BLaER1 (cell line): ENCODE data around the gene HS2ST1.

Experiments used
- H3K27ac ChIP-seq: shearing (Covaris generic); formaldehyde crosslinking; 2 replicates; pipeline ENCODE4 v1.8.1; 2022
- H3K27me3 ChIP-seq: shearing (Covaris generic); formaldehyde crosslinking; 2 replicates; pipeline ENCODE4 v1.8.1; 2022
- H3K36me3 ChIP-seq: shearing (Covaris generic); formaldehyde crosslinking; 2 replicates; pipeline ENCODE4 v1.8.1; 2022
- H3K4me1 ChIP-seq: shearing (Covaris generic); formaldehyde crosslinking; 2 replicates; pipeline ENCODE4 v1.8.1; 2022
- H3K4me2 ChIP-seq: shearing (Covaris generic); formaldehyde crosslinking; 2 replicates; pipeline ENCODE4 v1.8.1; 2022
- H3K4me3 ChIP-seq: shearing (Covaris generic); formaldehyde crosslinking; 2 replicates; pipeline ENCODE4 v1.8.1; 2022
- H3K9ac ChIP-seq: shearing (Covaris generic); formaldehyde crosslinking; 2 replicates; pipeline ENCODE4 v1.8.1; 2022
- H3K9me3 ChIP-seq: shearing (Covaris generic); formaldehyde crosslinking; 2 replicates; pipeline ENCODE4 v1.8.1; 2022
- H4K20me1 ChIP-seq: shearing (Covaris generic); formaldehyde crosslinking; 2 replicates; pipeline ENCODE4 v1.8.1; 2022
- Cebpa-rat ChIP-seq: shearing (Covaris generic); IDR thresholded peaks from 2 replicates; pipeline ENCODE4 v1.8.1; 2022

Gene HS2ST1

DNA sequence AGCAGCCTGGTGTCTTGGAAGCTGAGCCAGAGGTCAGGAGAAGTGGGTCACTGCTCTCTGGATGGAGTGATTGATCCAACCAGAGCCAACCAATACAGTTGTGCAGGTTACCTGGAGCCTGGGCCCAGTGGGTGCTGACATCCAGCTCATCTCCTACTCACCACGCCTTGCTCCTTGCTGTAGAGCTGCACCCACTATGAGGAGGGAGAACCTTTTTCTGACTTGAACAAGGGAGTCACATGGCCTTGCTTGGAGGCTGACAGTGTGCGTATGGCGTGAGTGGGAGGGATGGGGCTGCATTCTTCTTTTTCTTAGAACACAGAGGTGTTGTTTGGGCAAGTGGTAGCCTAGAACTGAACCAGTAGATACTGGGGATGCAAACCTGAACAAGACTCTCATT is 213.1 kb downstream of the HS2ST1 start:
- Histone ChIP-seq H3K4me1 (peaks cover 10% of the 10 kb centered on the region), H3K27me3 (no peaks in the 10 kb centered on the region), H3K4me2 (no peak overlapping the region), H3K36me3 (no peaks in the 10 kb centered on the region), H4K20me1 (no peaks in the 10 kb centered on the region), H3K4me3 (no peak overlapping the region), H3K9ac (no peak overlapping the region), H3K27ac (no peak overlapping the region), H3K9me3 (no peaks in the 10 kb centered on the region)
- TF ChIP-seq Cebpa-rat = no peak

DNA sequence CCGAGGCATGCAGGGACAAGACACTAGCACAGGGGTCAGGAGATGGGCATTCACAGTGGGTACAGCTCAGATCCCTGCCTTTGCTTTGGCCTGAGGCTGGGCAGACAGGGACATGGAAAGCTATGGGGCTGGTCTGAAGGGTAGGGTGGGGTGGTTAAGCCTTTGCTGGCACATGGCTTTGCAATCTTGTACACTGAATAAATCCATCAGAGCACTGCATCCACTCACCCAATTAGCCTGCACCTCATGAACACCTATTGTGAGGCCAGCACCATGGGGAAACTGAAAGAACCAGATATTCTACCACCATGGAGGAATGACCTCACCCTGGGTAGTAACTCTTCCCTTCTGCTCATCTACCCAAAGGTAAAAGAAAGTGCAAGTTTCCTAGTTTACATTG is 214.6 kb downstream of the HS2ST1 start:
- H3K4me3 ChIP-seq = no peak overlapping the region
- H3K9me3 ChIP-seq = no peaks in the 10 kb centered on the region
- no peaks in the 10 kb centered on the region for H4K20me1 ChIP-seq
- no peak overlapping the region for H3K27ac ChIP-seq
- no peak for TF ChIP-seq Cebpa-rat
- no peaks in the 10 kb centered on the region for H3K27me3 ChIP-seq
- no peak overlapping the region for H3K9ac ChIP-seq
- no peaks in the 10 kb centered on the region for H3K36me3 ChIP-seq
- H3K4me1 ChIP-seq = peaks cover 16% of the 10 kb centered on the region
- H3K4me2 ChIP-seq = no peak overlapping the region

- no peak overlapping the region for H3K27ac ChIP-seq
- H3K36me3 ChIP-seq = no peaks in the 10 kb centered on the region
- no peaks in the 10 kb centered on the region for H3K27me3 ChIP-seq
- H3K4me3 ChIP-seq = no peak overlapping the region
- H4K20me1 ChIP-seq = no peaks in the 10 kb centered on the region
- no peaks in the 10 kb centered on the region for H3K9me3 ChIP-seq
- peaks cover 16% of the 10 kb centered on the region for H3K4me1 ChIP-seq
- no peak for TF ChIP-seq Cebpa-rat
- H3K4me2 ChIP-seq = no peak overlapping the region
- no peak overlapping the region for H3K9ac ChIP-seq
These were observed 215.2 kb downstream of the HS2ST1 start for GRCh38 chr1:87129606-87130005.

GRCh38 chr1:87130438-87130837 is 216.0 kb downstream of the HS2ST1 start:
- no peak overlapping the region for H3K4me3 ChIP-seq
- H3K36me3 ChIP-seq = no peaks in the 10 kb centered on the region
- no peaks in the 10 kb centered on the region for H4K20me1 ChIP-seq
- no peak overlapping the region for H3K9ac ChIP-seq
- no peaks in the 10 kb centered on the region for H3K9me3 ChIP-seq
- H3K4me2 ChIP-seq = no peak overlapping the region
- no peak overlapping the region for H3K27ac ChIP-seq
- no peaks in the 10 kb centered on the region for H3K27me3 ChIP-seq
- no peak for TF ChIP-seq Cebpa-rat
- peaks cover 16% of the 10 kb centered on the region for H3K4me1 ChIP-seq

DNA sequence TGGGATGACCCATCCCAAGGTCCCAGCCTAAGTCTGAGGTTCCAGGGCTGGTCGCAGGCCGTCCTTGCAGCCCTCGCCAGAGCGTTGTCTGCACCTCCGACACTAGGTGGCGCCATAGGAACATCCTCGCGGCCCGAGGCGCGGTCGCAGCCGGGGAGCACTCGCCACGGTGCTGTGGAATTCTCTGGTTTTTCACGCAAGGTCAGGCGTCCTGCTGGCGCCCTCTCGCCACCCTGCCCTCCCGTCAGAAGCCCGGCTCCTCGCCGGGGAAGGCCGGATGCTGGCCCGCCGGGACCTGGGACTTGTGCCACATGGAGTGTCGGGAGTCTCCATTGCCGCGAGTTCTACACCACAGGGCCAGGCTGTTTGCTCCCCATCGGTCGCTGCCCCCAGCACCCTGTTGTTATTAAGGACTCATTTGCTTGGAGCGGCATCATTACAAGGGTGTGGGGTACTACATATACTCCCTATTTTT is 217.4 kb downstream of the HS2ST1 start:
- Histone ChIP-seq H4K20me1 (no peaks in the 10 kb centered on the region), H3K4me1 (peaks cover 16% of the 10 kb centered on the region), H3K9me3 (no peaks in the 10 kb centered on the region), H3K4me2 (peak overlapping the region; percentile 88), H3K36me3 (no peaks in the 10 kb centered on the region), H3K9ac (peak overlapping the region; percentile 77), H3K4me3 (peak overlapping the region; percentile 65), H3K27ac (peak overlapping the region; percentile 42), H3K27me3 (no peaks in the 10 kb centered on the region)
- no peak for TF ChIP-seq Cebpa-rat

DNA sequence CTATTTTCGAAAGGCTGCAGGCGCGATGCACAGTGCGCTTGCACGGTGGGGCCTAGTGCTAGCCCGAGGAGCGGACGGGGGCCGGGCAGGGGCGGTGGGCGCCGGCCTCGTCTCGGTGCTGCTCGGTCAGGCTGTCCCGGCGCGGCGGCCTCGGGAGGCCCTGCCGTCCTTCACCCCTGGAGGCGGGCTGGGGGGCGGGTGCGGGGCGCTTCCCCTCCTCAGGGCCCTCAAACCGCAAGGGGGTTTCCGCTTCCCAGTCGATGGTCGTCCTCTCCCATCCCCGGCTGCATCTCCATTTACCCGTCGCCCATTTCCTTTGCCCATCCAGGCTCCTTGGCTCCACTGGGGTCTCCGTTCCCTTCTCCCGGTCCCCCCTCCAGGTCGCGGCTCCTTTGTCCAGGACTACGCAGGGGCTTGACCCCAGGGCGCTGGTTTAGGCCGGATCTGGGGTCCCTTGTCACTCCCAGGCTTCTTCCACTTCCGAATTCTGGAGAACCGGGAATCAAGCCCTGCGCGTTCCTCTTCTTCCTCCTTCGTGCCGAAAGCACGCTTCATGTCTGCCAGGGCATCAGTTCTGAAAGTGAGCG is 217.9 kb downstream of the HS2ST1 start:
- Histone ChIP-seq H3K9ac (peak overlapping the region; percentile 77), H3K9me3 (no peaks in the 10 kb centered on the region), H3K36me3 (no peaks in the 10 kb centered on the region), H3K4me3 (peak overlapping the region; percentile 65), H3K4me1 (peaks cover 16% of the 10 kb centered on the region), H3K27ac (peak overlapping the region; percentile 42), H4K20me1 (no peaks in the 10 kb centered on the region), H3K4me2 (peak overlapping the region; percentile 88), H3K27me3 (no peaks in the 10 kb centered on the region)
- no peak for TF ChIP-seq Cebpa-rat

DNA sequence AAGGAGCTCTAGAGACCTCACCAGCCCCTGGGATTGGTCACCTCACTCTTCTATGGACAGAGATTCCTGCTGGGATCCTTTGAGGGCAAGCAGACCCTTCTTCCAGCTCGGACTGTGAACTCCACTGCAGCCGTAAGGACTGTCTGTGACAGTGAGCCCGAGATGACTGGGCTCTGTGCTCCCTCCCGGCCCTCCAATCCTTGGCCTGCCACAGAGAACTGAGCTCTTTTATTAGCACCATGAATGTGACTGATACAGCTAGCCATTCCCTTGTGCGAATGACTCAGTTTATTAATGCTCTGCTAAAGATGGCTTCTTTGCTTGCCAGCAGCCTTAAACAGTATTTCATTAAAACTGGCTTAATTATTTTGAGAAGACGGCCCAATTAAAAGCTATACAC is 219.6 kb downstream of the HS2ST1 start:
- TF ChIP-seq Cebpa-rat = no peak
- no peak overlapping the region for H3K4me2 ChIP-seq
- H3K4me3 ChIP-seq = no peak overlapping the region
- H3K9me3 ChIP-seq = no peaks in the 10 kb centered on the region
- H3K36me3 ChIP-seq = no peaks in the 10 kb centered on the region
- H3K4me1 ChIP-seq = peaks cover 16% of the 10 kb centered on the region
- H3K27ac ChIP-seq = no peak overlapping the region
- H3K27me3 ChIP-seq = no peaks in the 10 kb centered on the region
- H4K20me1 ChIP-seq = no peaks in the 10 kb centered on the region
- H3K9ac ChIP-seq = no peak overlapping the region

- H3K9me3 ChIP-seq = no peaks in the 10 kb centered on the region
- no peak for TF ChIP-seq Cebpa-rat
- no peaks in the 10 kb centered on the region for H3K27me3 ChIP-seq
- H3K4me2 ChIP-seq = no peak overlapping the region
- no peaks in the 10 kb centered on the region for H3K36me3 ChIP-seq
- H3K4me3 ChIP-seq = no peak overlapping the region
- H3K9ac ChIP-seq = no peak overlapping the region
- H3K27ac ChIP-seq = no peak overlapping the region
- no peaks in the 10 kb centered on the region for H4K20me1 ChIP-seq
- peaks cover 13% of the 10 kb centered on the region for H3K4me1 ChIP-seq
These were observed 220.3 kb downstream of the HS2ST1 start for GRCh38 chr1:87134625-87135328.

GRCh38 chr1:87135329-87135712 is 220.9 kb downstream of the HS2ST1 start:
- H4K20me1 ChIP-seq = no peaks in the 10 kb centered on the region
- H3K9ac ChIP-seq = no peak overlapping the region
- no peak overlapping the region for H3K4me2 ChIP-seq
- TF ChIP-seq Cebpa-rat = no peak
- no peak overlapping the region for H3K4me3 ChIP-seq
- no peak overlapping the region for H3K27ac ChIP-seq
- no peaks in the 10 kb centered on the region for H3K9me3 ChIP-seq
- no peaks in the 10 kb centered on the region for H3K27me3 ChIP-seq
- no peaks in the 10 kb centered on the region for H3K36me3 ChIP-seq
- H3K4me1 ChIP-seq = peaks cover 12% of the 10 kb centered on the region

DNA sequence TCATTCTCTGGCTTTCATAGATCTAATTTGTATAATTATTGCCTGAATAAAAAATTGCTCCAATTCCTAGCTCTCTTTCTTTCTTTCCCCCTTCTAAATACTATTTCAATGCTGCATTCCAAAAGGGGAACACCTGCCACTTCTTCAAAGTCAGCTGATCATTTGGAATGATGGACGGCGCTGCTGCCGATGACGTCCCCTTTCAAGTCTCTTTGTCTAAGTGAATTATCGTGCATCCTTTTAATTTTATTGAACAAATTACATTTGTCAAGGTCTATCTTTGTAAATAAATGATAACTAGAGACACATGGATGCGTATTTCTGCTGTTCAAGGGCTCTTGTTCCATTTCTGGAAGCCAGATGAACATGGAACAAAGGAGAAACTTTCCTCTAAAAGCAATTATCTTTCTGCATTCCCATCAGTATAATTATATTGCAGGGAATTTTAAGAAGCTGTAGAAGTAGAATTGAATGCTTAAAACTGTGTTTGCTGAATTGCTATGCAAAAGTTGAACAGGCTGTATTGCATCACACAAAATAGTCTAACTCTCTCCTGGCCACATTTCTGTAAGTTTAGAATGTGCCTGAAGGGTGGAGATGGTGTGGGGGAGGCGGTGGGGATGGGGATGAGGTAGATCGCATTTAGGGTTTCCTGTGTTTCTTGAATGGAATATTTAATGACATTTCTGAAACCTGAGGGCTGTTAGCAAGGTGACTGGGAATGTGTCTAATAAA is 222.3 kb downstream of the HS2ST1 start:
- H3K4me1 ChIP-seq = peaks cover 12% of the 10 kb centered on the region

More for the DNA sequence above, 222.3 kb downstream of the HS2ST1 start:
- H3K9me3 ChIP-seq = no peaks in the 10 kb centered on the region
- no peak overlapping the region for H3K4me3 ChIP-seq
- H3K27ac ChIP-seq = no peak overlapping the region
- H3K9ac ChIP-seq = no peak overlapping the region
- no peaks in the 10 kb centered on the region for H3K36me3 ChIP-seq
- no peak overlapping the region for H3K4me2 ChIP-seq
- no peaks in the 10 kb centered on the region for H3K27me3 ChIP-seq
- H4K20me1 ChIP-seq = no peaks in the 10 kb centered on the region
- TF ChIP-seq Cebpa-rat = no peak
